HG03575 (cell line): ENCODE data around the gene LRRC27.

Source experiments
- ATAC-seq: cut with Tn5 transposase; IDR thresholded peaks from one replicate; pipeline ENCODE4 v1.9.1; 2021; ENCODE audit not compliant: unreplicated experiment, insufficient number of reproducible peaks, low FRiP score; ENCODE audit errors: extremely low read depth

Gene LRRC27

GRCh38 chr10:132427939-132428367 lies 96.0 kb downstream of the LRRC27 start:
- ATAC-seq: no peak

- ATAC-seq: no peak
These were observed 96.5 kb downstream of the LRRC27 start for GRCh38 chr10:132428486-132428995.
